GM11168 (cell line): ENCODE data around the gene INS.

ENCODE experiments used
- in situ Hi-C: fragments of 300-500 bp; cut with MboI; formaldehyde crosslinking; loops from one replicate; pipeline ENCODE4 v1.12.0; 2022; ENCODE audit warnings: low sequenced_read_pairs; ENCODE audit not compliant: unreplicated experiment

Gene INS

DNA sequence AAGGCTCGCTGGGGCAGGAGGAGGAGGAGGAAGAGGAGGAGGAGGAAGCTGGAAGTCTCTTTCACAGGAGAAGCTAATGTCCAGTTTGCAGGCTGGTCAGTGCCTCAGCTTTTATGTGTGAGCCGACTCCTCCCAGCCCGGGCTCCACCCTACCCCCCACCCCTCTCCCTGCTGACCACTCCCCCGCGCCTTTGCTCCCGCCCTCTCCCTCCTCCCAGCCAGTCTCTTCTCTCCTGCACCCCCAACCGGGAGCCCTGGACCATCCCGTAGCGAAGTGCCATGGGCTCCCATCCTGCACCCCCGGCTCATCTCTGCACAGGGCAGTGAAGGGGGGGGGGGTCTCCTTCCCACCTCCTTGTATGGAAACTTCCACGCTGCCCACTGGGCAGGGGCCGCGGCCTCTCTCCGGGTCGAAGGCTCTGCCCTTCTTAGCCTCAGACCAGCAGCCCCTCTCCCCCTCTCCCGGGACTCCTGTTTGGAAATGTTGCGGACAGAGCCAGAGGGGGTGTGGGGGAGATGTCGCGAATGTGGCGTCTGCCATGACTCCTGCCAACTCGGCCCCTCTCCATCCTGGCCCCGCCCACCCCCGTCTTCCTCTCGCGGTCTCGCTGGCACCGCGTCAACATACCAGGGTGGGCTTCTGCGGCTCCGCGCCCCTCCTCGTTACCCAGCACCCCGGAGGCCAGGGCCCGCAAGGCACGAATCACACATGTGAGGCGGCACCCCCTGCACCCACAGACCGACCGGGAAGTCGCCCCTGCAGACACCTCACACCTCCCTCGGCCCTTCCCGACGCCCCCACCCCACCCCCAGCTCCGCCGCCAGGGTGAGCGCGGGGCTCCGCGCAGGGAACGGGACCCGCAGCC lies 23.6 kb downstream of the INS start:
- in situ Hi-C loops: no loop called here

DNA sequence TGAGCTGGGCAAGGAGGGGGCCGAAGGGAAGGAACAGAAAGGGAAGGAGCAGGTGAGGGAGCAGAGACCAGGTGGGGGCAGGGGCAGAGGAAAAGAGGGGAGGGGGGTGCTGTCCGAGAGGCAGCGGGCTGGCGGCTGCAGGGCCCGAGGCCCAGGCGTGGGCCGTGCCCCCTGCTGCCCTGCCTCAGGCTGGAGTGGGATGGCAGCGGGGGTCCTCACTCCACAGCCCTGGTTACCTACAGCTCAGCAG lies 24.1 kb downstream of the INS start:
- in situ Hi-C loops: no loop called here

DNA sequence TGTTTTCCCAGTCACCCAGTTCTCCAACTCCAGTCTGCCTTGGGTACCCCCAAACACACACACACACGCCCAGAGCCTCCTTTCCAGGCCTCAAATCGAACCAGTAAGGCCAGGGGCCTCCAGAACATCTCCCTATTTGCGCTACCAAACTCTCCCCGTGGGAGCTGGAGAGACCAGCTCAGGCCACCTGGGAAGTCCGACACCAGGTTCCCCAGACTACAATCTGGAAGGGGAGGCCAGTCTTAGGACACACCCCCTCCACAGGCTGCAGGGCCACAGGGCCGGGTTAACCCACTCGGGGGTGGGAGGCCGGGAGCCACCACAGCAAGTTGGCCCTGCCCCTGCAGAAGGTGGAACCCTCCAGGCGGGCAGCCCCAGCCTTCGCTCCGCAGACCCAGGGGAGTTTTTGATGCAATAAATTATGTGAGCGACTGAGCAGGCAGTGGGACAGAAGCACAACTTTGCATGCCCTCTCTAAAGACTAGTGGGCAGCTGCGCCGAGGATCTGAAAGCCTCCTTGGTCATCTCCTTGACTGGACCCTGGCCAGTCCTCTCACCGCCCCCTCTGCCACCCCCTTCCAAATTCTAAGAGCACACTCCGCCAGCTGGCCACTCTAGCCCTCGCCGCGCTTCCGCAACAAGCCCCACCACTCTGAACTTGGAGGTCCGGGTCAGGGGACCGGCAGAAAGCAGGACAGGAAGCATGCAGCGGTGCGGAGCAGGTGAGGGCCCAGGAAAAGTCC lies 24.6 kb downstream of the INS start:
- in situ Hi-C loops: no loop called here

DNA sequence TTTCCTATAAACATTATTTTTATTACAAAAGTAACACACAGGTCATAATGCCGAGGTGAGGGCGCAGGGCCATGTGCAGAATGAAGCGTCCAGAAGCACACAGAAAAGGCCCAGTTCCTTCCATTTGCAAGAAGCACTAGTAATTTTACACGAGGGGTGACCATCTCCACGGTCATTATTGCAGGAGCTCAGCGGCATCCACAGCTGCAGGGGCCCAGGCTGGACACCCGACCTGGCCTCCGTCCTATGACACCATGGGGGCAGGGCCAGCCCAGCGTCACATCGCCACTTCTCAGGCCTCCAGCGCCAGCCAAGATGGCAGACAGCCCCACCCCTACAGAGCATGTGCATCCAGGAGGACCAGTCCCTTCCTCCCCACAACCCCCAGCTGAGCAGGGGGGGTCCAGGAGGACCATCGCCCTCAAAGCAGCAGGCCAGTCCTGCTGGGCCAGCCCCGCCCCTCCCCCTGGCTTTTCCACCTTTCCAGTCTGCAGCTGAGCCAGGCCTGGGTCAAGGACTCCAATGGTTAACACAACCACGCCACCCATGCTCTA lies 25.3 kb downstream of the INS start:
- in situ Hi-C loops: no loop called here

DNA sequence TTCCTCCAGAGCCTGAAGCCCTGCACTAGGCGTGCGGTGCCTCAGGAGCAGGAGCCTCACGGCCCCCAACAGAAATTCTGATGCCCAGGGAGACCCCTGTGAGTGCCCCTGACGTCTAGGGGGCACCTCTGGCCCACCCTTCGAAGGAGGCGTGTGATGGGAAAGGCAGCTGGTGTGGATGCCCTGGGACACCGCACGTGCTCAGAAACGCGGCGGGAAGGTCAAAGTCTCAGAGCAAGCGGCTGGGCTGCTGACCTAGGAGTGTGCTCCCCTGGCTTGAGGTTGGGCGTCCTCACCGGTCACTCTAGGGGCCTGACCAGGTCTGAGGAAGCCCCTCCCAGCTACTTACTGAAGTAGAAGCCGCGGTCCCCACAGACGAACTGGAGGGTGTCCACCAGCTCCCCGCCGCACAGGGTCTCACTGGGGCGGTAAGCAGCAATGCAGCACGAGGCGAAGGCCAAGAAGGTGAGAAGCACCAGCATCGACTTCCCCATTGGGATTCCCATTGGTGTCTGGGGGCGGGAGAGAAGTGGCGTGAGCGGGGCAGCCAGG lies 25.9 kb downstream of the INS start:
- in situ Hi-C loops: no loop called here

DNA sequence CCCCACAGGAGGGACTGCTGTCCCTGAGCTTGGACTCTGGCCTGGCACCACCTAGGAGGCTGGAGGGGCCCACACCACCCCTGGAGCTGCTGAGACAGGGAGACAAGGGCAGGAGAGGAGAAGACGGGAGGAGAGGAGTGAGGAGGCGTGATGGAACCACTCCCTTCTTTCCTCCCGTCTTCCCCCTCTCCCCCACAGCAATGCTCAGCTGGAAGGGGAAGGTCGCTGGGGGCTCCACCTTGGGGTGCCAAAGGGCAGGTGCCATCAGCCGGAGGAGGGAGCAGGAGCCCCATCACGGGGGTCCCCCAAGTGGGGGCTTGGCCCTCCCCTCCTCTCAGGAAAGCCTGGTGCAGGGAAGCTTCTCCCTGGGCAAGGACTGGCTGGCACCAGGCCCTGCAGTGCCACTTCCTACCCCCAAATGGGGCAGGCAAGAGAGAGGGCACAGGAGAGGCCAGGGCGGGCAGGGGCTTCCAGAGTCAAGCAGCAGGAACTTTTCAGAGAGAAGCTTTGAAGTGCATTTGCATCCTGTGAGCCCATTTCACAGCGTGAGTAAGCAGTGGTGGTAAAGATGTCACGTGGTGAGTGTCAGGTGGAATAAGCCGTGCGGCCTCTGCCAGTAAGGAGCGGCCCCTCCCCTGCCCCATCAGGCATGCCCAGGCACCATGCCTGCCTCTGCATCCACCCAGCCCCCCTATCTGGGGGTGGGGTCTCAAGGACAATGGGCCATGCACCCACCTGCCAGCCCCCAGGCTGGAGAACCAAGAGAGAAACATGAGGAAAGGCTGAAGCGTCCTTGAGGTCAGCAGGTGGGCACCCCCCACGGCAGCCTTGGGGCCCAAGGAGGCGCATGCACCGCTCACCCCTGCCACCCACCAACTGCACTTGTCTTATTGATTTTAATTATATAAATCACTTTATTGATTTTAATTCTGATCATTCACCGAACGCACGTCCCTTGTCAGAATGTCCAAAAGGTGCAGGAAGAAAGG lies 26.7 kb downstream of the INS start:
- in situ Hi-C loops: no loop called here

DNA sequence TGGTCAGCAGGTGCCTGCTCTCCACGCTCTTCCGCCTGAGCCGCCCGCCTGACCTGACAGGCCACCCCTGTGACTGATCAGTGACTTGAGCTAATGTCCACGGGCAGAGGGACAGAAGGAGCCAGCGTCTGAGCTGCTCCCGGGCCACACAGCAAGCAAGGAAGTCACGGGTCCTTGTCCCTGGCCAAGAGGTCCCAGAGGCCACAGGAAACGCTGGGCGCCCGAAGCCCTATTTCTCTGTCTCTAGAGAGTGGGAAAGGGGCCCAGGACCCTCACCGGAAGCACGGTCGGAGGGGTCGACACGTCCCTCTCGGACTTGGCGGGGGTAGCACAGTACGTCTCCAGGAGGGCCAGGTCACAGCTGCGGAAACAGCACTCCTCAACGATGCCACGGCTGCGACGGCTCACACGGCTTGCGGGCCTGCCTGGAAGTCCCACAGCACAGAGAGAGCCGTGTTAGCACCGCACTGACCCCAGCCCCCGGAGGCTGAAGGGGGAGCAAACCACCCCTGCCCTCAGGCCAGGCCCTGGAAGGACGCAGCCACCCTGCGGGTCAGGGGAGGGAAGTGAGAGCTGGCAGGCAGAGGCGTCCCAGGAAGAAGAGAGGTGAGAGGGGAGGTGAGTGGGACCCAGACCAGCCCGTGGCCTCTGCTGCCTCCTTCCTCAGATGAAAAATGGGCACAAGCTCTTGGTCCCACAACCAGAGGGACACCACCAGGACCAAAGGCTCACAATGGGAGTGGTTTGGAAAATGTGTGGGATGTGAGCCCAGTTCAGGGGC lies 27.6 kb downstream of the INS start:
- in situ Hi-C loops: no loop called here

GRCh38 chr11:2132874-2133240 lies 28.2 kb downstream of the INS start:
- in situ Hi-C loops: no loop called here

GRCh38 chr11:2132246-2132645 lies 28.8 kb downstream of the INS start:
- in situ Hi-C loops: no loop called here

DNA sequence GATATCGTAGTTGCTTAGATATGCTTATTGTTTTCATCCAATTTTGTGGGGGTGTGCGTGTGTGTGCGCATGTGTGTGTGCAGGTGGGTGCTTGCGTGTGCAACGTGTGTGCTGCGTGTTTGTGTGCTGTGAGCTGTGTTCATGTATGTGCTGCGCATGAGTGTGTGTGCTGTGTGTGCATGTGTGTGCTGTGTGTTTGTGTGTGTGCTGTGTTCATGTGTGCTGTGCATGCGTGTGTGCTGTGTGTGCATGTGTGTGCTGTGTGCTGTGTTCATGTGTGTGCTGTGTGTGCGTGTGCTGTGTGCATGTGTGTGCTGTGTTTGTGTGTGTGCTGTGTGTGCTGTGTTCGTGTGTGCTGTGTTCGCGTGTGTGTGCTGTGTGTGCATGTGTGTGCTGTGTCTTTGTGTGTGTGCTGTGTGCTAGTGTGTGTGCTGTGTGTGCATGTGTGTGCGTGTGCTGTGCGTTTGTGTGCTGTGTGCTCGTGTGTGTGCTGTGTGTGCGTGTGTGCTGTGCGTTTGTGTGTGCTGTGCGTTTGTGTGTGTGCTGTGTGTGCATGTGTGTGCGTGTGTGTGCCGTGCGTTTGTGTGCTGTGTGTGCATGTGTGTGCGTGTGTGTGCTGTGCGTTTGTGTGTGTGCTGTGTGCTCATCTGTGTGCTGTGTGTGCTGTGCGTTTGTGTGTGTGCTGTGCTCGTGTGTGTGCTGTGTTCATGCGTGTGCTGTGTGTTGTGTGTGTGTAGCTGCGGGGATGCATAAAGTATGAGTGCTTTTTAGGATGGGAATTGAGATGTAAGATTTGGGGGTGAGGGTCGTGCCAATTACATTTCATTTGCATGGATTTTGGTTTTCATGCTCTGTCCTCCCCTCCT lies 29.4 kb downstream of the INS start:
- in situ Hi-C loops: no loop called here

DNA sequence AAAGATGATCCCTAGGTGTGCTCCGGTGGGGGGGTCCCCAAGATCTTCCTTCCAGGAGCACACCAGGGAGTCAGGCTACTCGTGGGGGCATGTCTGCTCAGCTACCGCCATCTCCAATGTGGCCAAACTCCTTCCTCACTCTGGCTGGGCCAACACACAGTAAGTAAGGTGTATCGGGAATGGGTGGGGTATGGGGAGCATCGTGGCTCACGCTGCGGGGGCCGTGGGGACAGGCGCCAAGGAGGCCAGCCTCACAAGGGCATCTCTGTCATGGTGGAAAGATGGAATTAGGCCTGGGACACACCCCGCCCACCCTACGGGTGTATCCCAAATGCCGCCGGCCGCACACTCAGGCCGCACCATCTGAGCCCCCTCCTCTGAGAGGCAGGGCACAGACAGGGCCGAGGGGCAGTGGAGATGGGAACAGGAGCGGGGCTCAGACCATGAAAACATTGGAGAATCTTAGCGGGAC lies 30.1 kb downstream of the INS start:
- in situ Hi-C loops: no loop called here

DNA sequence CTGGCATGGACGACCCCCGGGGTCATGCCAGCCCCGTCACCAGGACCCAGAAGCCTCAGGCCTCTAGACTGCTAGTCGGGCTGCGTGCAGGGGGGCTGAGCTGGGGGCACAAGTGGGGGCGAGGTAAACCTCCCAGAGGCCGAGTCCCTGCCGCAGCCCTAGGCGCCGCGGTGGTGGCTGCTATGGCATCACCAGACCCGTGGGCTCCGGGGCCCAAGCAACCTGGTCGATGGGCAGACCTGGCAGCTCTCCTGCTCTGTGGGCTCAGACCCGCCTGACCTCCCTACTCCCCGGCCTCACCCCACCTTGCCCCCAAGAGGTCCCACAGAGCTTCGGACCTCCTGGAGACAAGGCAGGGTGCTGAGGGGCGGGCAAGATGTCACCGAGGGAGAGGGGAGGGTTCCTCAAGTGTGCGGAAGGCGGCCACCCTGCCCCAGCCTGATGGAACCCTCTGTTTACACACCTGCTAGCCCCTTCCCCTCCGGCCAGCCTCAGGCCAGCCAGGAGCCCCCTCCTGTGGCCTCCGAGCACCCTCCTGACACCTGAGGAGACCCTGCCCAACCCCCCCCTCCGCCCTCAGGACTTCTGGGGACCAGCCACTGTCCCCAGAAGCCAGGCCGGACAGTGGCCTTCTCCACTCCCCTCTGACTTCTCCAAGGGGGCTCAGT lies 31.2 kb downstream of the INS start:
- in situ Hi-C loops: no loop called here

GRCh38 chr11:2129308-2129698 lies 31.7 kb downstream of the INS start:
- in situ Hi-C loops: no loop called here

GRCh38 chr11:2128511-2129307 lies 32.3 kb downstream of the INS start:
- in situ Hi-C loops: no loop called here

- in situ Hi-C loops: no loop called here
Measured at GRCh38 chr11:2128130-2128510, 32.9 kb downstream of the INS start.

DNA sequence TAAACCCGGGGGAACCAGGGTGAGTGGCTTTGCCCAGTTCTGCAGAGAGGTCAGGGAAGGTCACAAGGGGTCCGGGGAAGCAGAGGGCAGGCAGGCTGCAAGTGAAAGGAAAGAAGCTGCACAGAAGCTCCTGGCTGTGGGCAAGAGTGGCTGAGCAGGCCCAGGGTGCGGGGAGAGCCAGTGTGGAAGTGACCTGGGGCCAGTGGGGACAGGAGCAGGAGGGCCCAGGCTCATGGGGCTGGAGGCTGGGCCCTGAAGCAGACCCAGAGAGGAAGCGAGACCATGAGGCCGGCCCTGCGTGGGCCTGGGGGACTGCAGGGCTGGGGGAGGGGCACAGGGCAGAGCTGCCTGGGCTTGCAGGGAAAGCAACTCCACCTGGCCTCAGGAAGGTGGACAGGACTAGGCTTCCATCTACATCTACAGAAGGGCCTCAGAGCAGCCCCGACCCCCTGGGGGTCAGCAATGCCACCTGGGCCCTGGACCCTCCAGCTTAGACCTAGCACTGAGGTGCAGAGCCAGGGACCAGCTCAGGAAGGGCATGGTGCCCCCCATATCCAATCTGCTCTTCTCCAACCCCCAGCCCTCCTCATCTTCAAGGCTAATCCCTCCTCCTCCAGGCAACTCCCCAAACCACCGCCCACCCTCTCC lies 33.4 kb downstream of the INS start:
- in situ Hi-C loops: no loop called here
